NOMO-1 treated with dmso at 0.1 percent for 144 hours (cell line): ENCODE measurements around the gene ETFDH.
"Not testable (repeated sequence)": the region's sequence is repeated elsewhere in the genome, so short reads cannot be mapped to it uniquely, and the experiment has no call there.

ENCODE experiments used
- DNase-seq: peaks from one replicate; lab custom pipeline; 2025; ENCODE audit not compliant: unreplicated experiment; lab: John Stamatoyannopoulos, UW

Gene ETFDH

DNA sequence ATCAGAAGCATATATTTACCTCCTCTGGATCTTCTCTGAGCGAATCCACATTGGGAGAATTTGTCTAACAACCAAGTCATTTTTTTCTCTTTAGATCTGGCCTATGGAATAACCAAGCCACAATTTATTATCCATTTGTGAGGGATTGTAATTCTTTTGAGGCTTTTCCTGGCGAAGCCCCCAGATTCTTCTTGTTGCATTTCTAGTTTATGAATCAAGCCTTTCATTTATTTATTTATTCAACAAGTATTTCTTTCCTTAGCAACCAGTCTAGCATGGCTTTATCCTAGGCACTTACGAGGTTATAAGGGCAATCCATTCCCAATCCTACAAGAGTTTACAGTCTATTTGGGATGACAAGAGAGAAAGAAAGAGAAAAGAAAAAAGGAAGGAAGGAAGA, 78.3 kb downstream of the ETFDH start:
- no peak for DNase-seq

DNA sequence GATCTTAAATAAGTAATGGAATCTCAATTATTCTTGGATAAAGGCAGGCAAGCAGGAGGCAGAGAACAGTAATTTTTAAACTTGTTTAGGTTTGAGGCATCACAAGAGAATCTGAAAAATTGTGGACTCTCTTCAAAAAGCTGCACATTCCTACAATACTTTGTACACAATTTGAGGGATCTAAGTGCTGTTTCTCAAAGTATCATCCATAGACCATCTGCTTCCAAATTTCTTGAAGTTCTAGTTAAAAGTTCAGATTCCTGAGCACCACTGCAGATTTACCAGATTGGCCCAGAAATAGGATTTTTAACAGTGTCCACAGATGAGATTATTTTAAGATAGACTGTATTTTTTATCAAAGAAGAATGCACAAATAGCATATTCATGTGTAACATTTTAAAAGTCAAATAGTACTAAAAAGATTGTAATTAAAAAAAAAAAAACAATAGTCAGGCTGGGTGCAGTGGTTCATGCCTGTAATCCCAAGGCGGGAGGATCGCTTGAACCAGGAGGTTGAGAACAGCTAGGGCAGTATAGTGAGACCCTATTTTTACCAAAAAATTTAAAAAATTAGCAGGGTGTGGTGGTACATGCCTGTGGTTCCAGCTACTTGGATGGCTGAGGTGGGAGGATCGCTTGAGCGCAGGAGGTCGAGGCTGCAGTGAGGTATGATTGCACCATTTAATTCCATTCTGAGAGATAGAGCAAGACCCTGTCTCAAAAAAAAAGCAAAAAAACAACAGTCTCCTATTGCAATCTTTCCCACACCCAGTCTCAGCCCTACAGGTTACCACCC, 82.5 kb downstream of the ETFDH start:
- no peak for DNase-seq

DNA sequence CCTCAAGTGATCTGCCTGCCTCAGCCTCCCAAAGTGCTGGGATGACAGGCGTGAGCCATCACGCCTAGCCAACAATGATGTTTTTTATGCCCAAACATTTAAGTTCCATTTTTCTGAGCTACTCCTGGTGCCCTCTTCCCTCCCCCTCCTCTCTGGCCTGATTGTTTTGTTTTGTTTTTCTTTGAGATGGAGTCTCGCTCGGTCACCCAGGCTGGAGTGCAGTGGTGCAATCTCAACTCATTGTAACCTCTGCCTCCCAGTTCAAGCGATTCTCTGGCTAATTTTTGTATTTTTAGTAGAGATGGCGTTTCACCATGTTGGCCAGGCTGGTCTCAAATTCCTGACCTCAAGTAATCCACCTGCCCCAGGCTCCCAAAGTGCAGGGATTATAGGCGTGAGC, 83.7 kb downstream of the ETFDH start:
- DNase-seq, result not testable (repeated sequence)

DNA sequence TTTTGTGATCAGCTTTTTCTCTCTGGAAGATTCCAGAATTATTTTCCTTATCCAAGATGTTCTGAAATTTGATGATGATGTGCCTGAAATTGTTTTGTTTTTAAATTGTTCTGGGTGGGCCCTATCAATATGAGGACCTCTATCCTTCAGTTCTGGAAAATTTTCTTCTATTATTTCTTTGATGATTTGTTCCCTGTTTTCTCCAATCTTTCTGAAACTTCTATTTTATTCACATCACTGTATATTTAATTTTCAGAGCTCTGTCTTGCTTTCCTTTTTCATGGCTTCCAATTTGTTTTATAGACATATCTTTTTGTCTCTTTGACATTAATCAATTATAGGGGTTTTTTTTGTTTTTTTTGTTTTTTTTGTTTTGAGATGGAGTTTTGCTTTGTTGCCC, 84.5 kb downstream of the ETFDH start:
- no peak for DNase-seq

DNA sequence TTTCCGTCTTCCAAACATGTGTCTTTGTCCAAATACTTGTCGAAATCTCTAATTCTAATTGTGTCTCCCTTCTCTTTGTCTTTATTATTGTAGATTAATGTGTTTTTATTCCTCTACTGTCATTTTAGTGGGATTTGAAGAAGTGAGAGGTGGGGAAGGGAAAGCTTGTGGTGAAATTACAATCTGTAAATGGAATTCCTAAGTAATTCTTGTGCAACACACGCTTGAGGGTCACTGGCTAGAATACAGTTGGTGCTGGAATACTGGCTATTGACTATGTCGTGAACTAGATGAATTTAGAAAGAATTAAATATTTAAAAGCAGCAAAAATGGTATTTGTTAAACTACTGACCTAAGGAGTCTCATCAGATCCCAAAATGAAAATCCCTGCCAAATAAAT, 86.0 kb downstream of the ETFDH start:
- DNase-seq, result no peak

DNA sequence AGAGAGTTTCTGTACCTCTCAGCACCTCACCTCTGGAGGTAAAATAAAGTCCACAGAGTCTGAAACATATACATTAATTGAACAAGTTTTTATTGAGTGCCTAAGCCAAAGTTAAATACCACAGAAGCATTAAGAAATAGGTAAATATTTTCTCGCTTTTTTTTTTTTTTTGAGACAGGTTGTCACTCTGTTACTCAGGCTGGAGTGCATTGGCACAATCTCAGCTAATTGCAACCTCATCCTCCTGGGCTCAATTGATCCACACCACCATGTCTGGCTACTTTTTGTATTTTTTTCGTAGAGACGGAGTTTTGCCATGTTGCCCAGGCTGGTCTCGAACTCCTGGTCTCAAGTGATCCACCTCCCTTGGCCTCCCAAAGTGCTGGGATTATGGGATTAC, 86.6 kb downstream of the ETFDH start:
- no peak for DNase-seq
